Measurements from ENCODE around the gene FAM25G. TPM values are rescaled to one million over a fixed set of nuclear protein-coding genes. Genes with fewer than 3 reads are reported as not detected.

Gene FAM25G
- polyA plus RNA-seq, 3 donors, result not detected

DNA sequence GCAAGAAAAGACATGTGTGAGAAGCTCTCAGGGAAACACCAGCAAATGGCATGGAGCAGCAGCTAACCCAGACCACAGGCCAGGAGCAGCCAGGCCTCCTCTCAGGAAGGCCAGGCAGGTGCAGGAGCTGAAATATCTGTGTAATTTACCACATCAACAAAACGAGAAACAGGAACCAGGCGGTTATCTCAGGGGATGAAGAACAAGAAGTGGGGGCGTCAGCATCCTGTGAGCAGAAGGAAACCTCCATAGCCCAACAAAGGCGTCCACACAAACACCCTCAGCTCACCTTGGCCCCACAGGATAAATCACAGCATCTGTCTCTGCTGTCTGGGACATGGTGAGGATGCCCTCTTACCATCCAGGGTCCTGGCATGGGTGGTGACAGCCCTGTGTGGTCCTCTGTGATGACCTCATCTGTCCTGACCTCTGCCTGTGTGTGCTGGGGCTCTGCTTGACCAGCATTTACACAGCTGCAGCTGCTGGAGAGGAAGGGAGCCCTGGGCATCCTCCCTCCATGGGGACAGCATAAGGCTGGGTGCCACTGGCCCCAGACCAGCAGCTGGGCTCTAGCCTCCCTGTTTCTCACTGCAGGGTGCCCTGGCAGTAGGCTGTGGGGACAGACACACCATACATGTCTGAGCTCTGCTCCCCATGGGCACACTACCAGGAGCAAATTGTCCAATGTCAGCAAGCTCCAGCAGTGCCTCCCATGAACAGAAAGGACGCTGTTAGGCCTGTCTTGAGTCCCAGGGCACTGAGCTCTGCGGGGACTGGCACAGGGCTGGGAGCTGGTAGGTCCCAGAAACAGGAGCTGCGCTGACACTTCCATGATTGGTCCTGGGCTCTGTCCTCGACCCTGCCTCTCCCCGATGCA is 42.2 kb downstream of the FAM25G start:
- Histone ChIP-seq H3K36me3 (replicated peaks in 1 of 2; ENCODE audit: control insufficient read depth in 1 of 2, insufficient read depth in 2 of 2, low read length in 2 of 2) (no peaks in the 10 kb centered on the region), H4K20me1 (ENCODE audit: insufficient read depth, low read length) (no peaks in the 10 kb centered on the region), H3K27ac (ENCODE audit: low read depth in 1 of 2, low read length in 2 of 2) (no peak overlapping the region), H3K79me2 (ENCODE audit: insufficient read depth, low read length) (no peaks in the 10 kb centered on the region), H3K9me3 (replicated peaks in 1 of 2; ENCODE audit: control insufficient read depth in 1 of 2, insufficient read depth in 1 of 2, low read length in 2 of 2) (peaks cover 12 to 20% of the 10 kb centered on the region in 2 donors), H3K4me1 (ENCODE audit: control insufficient read depth in 1 of 2, insufficient read depth in 2 of 2, low read length in 2 of 2) (no peaks in the 10 kb centered on the region), H2AFZ (ENCODE audit: insufficient read depth, low read depth, low read length, poor library complexity, severe bottlenecking) (no peak overlapping the region), H3K9ac (ENCODE audit: insufficient read depth, low read length, poor library complexity, severe bottlenecking) (no peak overlapping the region), H3K4me3 (replicated peaks in 1 of 3; ENCODE audit: low read depth in 2 of 3, low read length in 3 of 3) (no peak overlapping the region), H3K4me2 (replicated peaks; ENCODE audit: extremely low read depth, low read length, poor library complexity, severe bottlenecking) (no peak overlapping the region), H3K27me3 (ENCODE audit: control insufficient read depth in 2 of 2, insufficient read depth in 2 of 2, low read length in 2 of 2) (no peaks in the 10 kb centered on the region)
- H3K36me3 Mint-ChIP-seq, result no peaks in the 10 kb centered on the region
- no peak overlapping the region for H3K4me3 Mint-ChIP-seq
- H3K27me3 Mint-ChIP-seq (ENCODE audit: low read depth in 3 of 3), result peaks cover 2% of the 10 kb centered on the region in 3 donors
- WGBS (ENCODE audit: insufficient coverage), result 95% methylated on average over 3 of the region's 9 CpGs
- intact Hi-C loops (cut with micrococcal nuclease), result no loop called here
- H3K9me3 Mint-ChIP-seq, result peaks cover 10 to 21% (median 17%) of the 10 kb centered on the region in 7 donors
- DNase-seq, result no peak
- no peak for TF ChIP-seq CTCF (IDR thresholded peaks at IDR 0.05)
- H3K4me1 Mint-ChIP-seq, result peaks cover 2% of the 10 kb centered on the region
- H3K27ac Mint-ChIP-seq, result no peak overlapping the region

DNA sequence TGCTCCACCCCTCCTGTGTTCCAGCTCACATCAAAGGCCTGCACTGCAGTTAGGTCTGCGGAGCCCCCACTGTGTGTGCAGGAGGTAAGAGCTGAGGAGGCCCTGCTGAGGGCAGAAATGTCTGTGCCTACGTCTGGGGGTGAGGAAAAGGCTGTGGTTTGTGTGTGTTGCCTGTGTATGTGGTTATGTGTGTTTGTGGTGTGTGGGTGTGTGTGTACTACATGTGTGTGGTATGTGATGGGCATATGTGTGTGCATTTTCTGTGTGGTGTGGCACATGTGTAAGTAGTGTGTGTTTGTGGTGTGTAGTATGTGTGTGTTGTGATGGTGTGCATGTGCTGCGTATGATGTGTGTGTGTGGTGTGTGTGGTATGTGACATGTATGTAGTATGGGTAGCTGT is 43.8 kb downstream of the FAM25G start:
- intact Hi-C loops (cut with micrococcal nuclease), result no loop called here
- TF ChIP-seq CTCF (IDR thresholded peaks at IDR 0.05), result no peak
- Histone ChIP-seq H3K36me3 (replicated peaks in 1 of 2; ENCODE audit: control insufficient read depth in 1 of 2, insufficient read depth in 2 of 2, low read length in 2 of 2) (no peaks in the 10 kb centered on the region), H3K79me2 (ENCODE audit: insufficient read depth, low read length) (no peaks in the 10 kb centered on the region), H3K27me3 (ENCODE audit: control insufficient read depth in 2 of 2, insufficient read depth in 2 of 2, low read length in 2 of 2) (no peaks in the 10 kb centered on the region), H2AFZ (ENCODE audit: insufficient read depth, low read depth, low read length, poor library complexity, severe bottlenecking) (no peak overlapping the region), H3K4me2 (replicated peaks; ENCODE audit: extremely low read depth, low read length, poor library complexity, severe bottlenecking) (no peak overlapping the region), H4K20me1 (ENCODE audit: insufficient read depth, low read length) (no peaks in the 10 kb centered on the region), H3K4me1 (ENCODE audit: control insufficient read depth in 1 of 2, insufficient read depth in 2 of 2, low read length in 2 of 2) (no peaks in the 10 kb centered on the region), H3K4me3 (replicated peaks in 1 of 3; ENCODE audit: low read depth in 2 of 3, low read length in 3 of 3) (no peak overlapping the region), H3K9ac (ENCODE audit: insufficient read depth, low read length, poor library complexity, severe bottlenecking) (no peak overlapping the region), H3K27ac (ENCODE audit: low read depth in 1 of 2, low read length in 2 of 2) (no peak overlapping the region), H3K9me3 (replicated peaks in 1 of 2; ENCODE audit: control insufficient read depth in 1 of 2, insufficient read depth in 1 of 2, low read length in 2 of 2) (peaks cover 12 to 20% of the 10 kb centered on the region in 2 donors)
- DNase-seq, result no peak
- H3K4me3 Mint-ChIP-seq, result no peak overlapping the region
- H3K36me3 Mint-ChIP-seq, result no peaks in the 10 kb centered on the region
- peaks cover 10 to 21% (median 17%) of the 10 kb centered on the region in 7 donors for H3K9me3 Mint-ChIP-seq
- peaks cover 2% of the 10 kb centered on the region for H3K4me1 Mint-ChIP-seq
- H3K27ac Mint-ChIP-seq, result no peak overlapping the region
- whole genome bisulfite sequencing (ENCODE audit: insufficient coverage), result 68% methylated on average over 2 of the region's 3 CpGs
- peaks cover 0 to 3% (median 0%) of the 10 kb centered on the region in 3 donors for H3K27me3 Mint-ChIP-seq (ENCODE audit: low read depth in 3 of 3)
